ENCODE results near the gene COBL.

DNA sequence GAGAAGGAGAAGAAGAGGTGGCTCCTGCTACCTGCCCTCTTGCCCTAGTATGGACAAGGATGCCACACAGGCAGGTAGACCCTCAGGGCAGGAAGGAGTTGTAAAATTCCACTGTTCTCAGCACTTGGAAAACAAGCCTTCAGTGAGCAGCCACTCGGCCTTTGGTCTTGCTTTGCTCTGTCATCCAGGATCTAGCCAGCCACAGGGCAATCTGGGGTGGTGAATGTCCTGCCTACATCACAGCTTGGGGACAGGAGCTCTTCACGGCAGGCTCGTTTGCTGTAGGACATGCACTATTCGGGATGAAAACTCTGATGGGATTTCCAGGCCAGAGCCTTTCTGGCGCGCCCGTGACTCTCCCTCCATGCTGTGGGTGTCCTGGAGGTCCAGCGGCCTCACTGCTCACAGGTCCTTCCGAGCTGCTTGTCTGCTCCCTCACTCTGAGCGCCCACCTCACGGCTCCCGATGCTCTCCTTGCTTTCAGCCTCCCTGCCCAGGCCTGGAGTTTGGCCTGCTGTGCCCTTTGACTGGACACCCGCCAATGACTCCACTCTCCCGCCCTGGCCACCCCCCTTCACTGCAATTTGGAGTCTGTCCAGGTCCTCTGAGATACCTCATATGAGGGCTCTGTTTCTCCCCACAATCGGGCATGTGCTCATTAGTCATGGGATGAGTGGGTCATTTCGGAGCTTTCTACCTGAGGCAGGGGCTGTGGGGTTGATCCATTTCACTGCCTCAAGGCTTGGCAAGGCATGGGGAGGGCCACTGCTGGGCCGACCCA lies 306.7 kb downstream of the COBL start:
- no peak for TF ChIP-seq POLR2A (conservative IDR thresholded peaks at IDR 0.05)
- TF ChIP-seq TOE1 (IDR thresholded peaks at IDR 0.05; ENCODE audit: borderline replicate concordance), result no peak
- TF ChIP-seq TOE1 (CRISPR knock-in tag; IDR thresholded peaks at IDR 0.05; ENCODE audit: borderline replicate concordance, low read depth), result no peak
- no peak for TF ChIP-seq ZNF239 (CRISPR knock-in tag; IDR thresholded peaks at IDR 0.05)
- no peak for TF ChIP-seq FOXK2 (conservative IDR thresholded peaks at IDR 0.05 in 1 of 2, IDR thresholded peaks at IDR 0.05 in 1 of 2; ENCODE audit: low read depth in 2 of 2)
- TF ChIP-seq ZNF766 (CRISPR knock-in tag; conservative IDR thresholded peaks at IDR 0.05), result no peak
- no peak for TF ChIP-seq DPF2 (IDR thresholded peaks at IDR 0.05)
- TF ChIP-seq POLR2AphosphoS5 (IDR thresholded peaks at IDR 0.05; ENCODE audit: control insufficient read depth, insufficient read depth, low read depth, low read length), result no peak
- no peak for TF ChIP-seq RCOR1 (IDR thresholded peaks at IDR 0.05; ENCODE audit: borderline replicate concordance in 1 of 2, low read depth in 2 of 2, low read length in 2 of 2)
